ENCODE results near the gene PDGFRB. TPM values are rescaled to one million over a fixed set of nuclear protein-coding genes. Genes with fewer than 3 reads are reported as not detected.

PDGFRB gene
- total and polyA plus RNA-seq, 2 of the 8 experiments (the other 6 are each of a cell fraction or from before 2014, with no cell fraction given): 4.2 to 13.7 TPM

DNA sequence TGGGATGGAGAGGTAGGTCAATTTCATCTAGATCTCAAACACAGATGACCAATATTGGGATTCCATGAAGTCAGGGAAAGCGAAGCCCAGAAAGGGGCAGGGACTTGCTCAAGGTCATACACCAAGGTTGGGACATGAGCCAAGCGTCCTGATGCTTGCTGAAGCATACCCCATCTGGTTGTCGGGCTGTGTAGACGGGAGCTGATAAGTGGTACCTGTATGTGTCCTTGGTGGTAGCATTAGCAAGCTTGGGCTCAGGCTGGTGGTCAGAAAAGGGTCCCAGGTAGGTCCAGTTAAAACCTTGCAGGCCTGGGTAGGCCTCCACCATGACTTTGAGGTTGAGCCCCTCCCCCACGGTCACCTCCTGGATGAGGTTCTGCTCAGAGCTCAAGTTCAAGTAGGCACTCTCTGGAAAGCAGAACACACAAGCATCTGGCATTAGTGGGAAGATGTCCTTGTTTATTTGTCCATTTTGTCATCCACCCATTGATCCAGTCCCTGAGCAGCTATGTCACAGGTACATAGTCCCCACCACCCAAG, 82.5 kb downstream of the PDGFRB start:
- Histone ChIP-seq H2AFZ (ENCODE audit: low read length) (no peak overlapping the region), H4K5ac (ENCODE audit: insufficient read length, low read depth, low read length) (no peak overlapping the region), H3K4ac (replicated peaks; ENCODE audit: insufficient read length, low read depth, low read length) (no peak overlapping the region), H3K9ac (replicated peaks in 1 of 4; ENCODE audit: extremely low read depth in 1 of 4, low read depth in 3 of 4, low read length in 3 of 4) (no peak overlapping the region), H3K23ac (ENCODE audit: insufficient read length) (no peak overlapping the region), H3K4me2 (ENCODE audit: insufficient read depth in 1 of 2, low read depth in 2 of 2, low read length in 2 of 2) (no peak overlapping the region), H2BK12ac (ENCODE audit: low read depth, low read length) (no peak overlapping the region), H3K27ac (ENCODE audit: low read depth, low read length) (no peak overlapping the region), H3K23me2 (ENCODE audit: low read depth, low read length) (no peaks in the 10 kb centered on the region), H3K36me3 (ENCODE audit: control insufficient read depth in 2 of 4, insufficient read depth in 4 of 4, low read length in 3 of 4) (no peaks in the 10 kb centered on the region), H2BK15ac (ENCODE audit: low read length) (no peak overlapping the region), H2BK120ac (replicated peaks; ENCODE audit: low read depth, low read length) (no peak overlapping the region), H2BK5ac (ENCODE audit: low read depth, low read length) (no peak overlapping the region), H4K8ac (ENCODE audit: extremely low read depth, insufficient read depth, low read length) (no peak overlapping the region), H3K4me3 (ENCODE audit: extremely low read depth in 1 of 4, insufficient read depth in 2 of 4, low read depth in 3 of 4, low read length in 4 of 4) (no peak overlapping the region), H3K79me2 (ENCODE audit: control insufficient read depth in 1 of 2, insufficient read depth in 2 of 2, low read length in 2 of 2) (no peaks in the 10 kb centered on the region), H2BK20ac (ENCODE audit: low read length) (no peak overlapping the region), H3K27me3 (replicated peaks in 1 of 4; ENCODE audit: control insufficient read depth in 3 of 4, extremely low read depth in 1 of 4, insufficient read depth in 3 of 4, low read length in 3 of 4) (no peaks in the 10 kb centered on the region), H4K91ac (replicated peaks; ENCODE audit: insufficient read length, low read length) (no peak overlapping the region), H3K14ac (ENCODE audit: insufficient read length) (no peak overlapping the region), H3K56ac (replicated peaks; ENCODE audit: insufficient read length, low read depth, low read length) (no peak overlapping the region), H4K20me1 (replicated peaks in 1 of 2; ENCODE audit: control insufficient read depth in 1 of 2, insufficient read depth in 2 of 2, low read length in 2 of 2) (no peaks in the 10 kb centered on the region), H3K79me1 (ENCODE audit: low read depth, low read length) (no peaks in the 10 kb centered on the region), H3K18ac (ENCODE audit: extremely low read depth, low read length) (no peak overlapping the region), H2AK5ac (ENCODE audit: low read depth, low read length) (no peak overlapping the region), H3K9me3 (ENCODE audit: insufficient read depth in 2 of 2, low read depth in 1 of 2, low read length in 1 of 2) (no peaks in the 10 kb centered on the region), H3K4me1 (replicated peaks in 1 of 4; ENCODE audit: control insufficient read depth in 3 of 4, insufficient read depth in 4 of 4, low read length in 3 of 4) (peaks cover 0 to 7% (median 3%) of the 10 kb centered on the region in 4 experiments; a peak in 4 of 7 replicates)
- FAIRE-seq (no peak), DNase-seq (ENCODE audit: low read depth in 1 of 2, low spot score in 2 of 2) (no peak)
- CTCF ChIA-PET (ENCODE audit: partially characterized antibody): interaction anchor here (0.9 to 4.8 kb wide), 11 partner anchors 8 to 239 kb away, joined by 3 to 20 read pairs (median 4); no protein-coding TSS in a partner anchor
- POLR2A ChIA-PET (ENCODE audit: partially characterized antibody): no interaction called here
- TF ChIP-seq CBX8 (IDR thresholded peaks at IDR 0.05; ENCODE audit: borderline replicate concordance, low read depth, low read length) (no peak), KDM4A (IDR thresholded peaks at IDR 0.05; ENCODE audit: low read depth, low read length, severe bottlenecking) (no peak), TEAD4 (IDR thresholded peaks at IDR 0.05; ENCODE audit: low read depth, low read length) (no peak), POLR2A (IDR thresholded peaks at IDR 0.05; ENCODE audit: control extremely low read depth in 1 of 2, low read depth in 2 of 2, low read length in 2 of 2) (no peak), NANOG (IDR thresholded peaks at IDR 0.05; ENCODE audit: insufficient read depth, low read depth, low read length, poor library complexity, severe bottlenecking) (no peak), CTBP2 (IDR thresholded peaks at IDR 0.05; ENCODE audit: borderline replicate concordance, insufficient read depth, insufficient read length, low read length) (no peak), YY1 (IDR thresholded peaks at IDR 0.05; ENCODE audit: low read depth, low read length) (no peak)
- WGBS, 2 experiments (ENCODE audit: extremely low coverage in 1 of 2, insufficient coverage in 1 of 2, insufficient read length in 1 of 2, insufficient replicate concordance in 2 of 2, low coverage in 1 of 2, low lambda C conversion rate in 2 of 2, missing lambda C conversion rate in 1 of 2): 91% methylated on average over 4 of the region's 5 CpGs; no CpG with 5 or more reads in 1 of the 2 experiments

All from H1 (cell line).